Testis (tissue), 3 donors: ENCODE results near the gene MT1M. TPM values are rescaled to one million over a fixed set of nuclear protein-coding genes. Genes with fewer than 3 reads are reported as not detected.

Source experiments
- DNase-seq: peaks from one replicate; pipeline ENCODE4 v3.0.0-alpha.2; 2019
- H3K27ac ChIP-seq, 2 donors: fragments of 200-600 bp; sonication (generic); one replicate each; pipeline ENCODE4 v1.5.1; 2019
- H3K27me3 ChIP-seq: fragments of 200-600 bp; sonication (generic); one replicate; pipeline ENCODE4 v1.5.1; 2019
- H3K36me3 ChIP-seq: fragments of 200-600 bp; sonication (generic); one replicate; pipeline ENCODE4 v1.5.1; 2017; ENCODE audit warnings: low read depth; ENCODE audit errors: missing control alignments
- H3K4me1 ChIP-seq: fragments of 200-600 bp; sonication (generic); one replicate; pipeline ENCODE4 v1.5.1; 2019
- H3K4me3 ChIP-seq, 2 donors: fragments of 200-600 bp; sonication (generic); one replicate each; pipeline ENCODE4 v1.5.1; 2017 to 2019
- H3K9me3 ChIP-seq: fragments of 200-600 bp; sonication (generic); one replicate; pipeline ENCODE4 v1.5.1; 2017
- CTCF ChIP-seq, 3 experiments: fragments of 450-650 bp in 2 of 3; fragments of 200-600 bp in 1 of 3; sonication (generic) in 1 of 3; IDR thresholded peaks; one replicate each; pipeline ENCODE4 v1.5.1; 2016 to 2019; ENCODE audit warnings: antibody characterized with exemption in 3 of 3, mild to moderate bottlenecking in 2 of 3, moderate library complexity in 1 of 3
- POLR2A ChIP-seq: fragments of 450-650 bp; IDR thresholded peaks from one replicate; pipeline ENCODE4 v1.6.1; 2017; ENCODE audit warnings: antibody characterized with exemption, mild to moderate bottlenecking, moderate library complexity
- WGBS, 2 donors: methylation state at CpG; one replicate each; pipeline ENCODE4 v1.1.5; 2018; 5-methylcytosine and 5-hydroxymethylcytosine counted together
- intact Hi-C: fragments of 100-400 bp; cut with DNase I; formaldehyde crosslinking; loops from one replicate; pipeline ENCODE4 v1.15.1; 2023; ENCODE audit warnings: low total_unique reads
- polyA plus RNA-seq: library from polyadenylated mRNA; stranded (reverse); fragments of 350-450 nt; fragmentation: Illumina TruSeq; extraction: RNeasy Lipid Tissue Mini Kit (QIAGEN cat#74804); gene quantifications from one replicate; pipeline ENCODE4 v1.2.3, GENCODE V29; 2014; ENCODE audit warnings: low read depth, low replicate concordance; ENCODE audit not compliant: insufficient read depth
- total RNA-seq, 2 donors: library from RNA; depleted of rRNA; stranded (reverse); fragments of >200 nt; gene quantifications; one replicate each; pipeline ENCODE4 v1.2.3, GENCODE V29; 2016

Gene MT1M
- total and polyA plus RNA-seq, 3 donors from 2014 or later, result 2.2 to 3.7 (median 2.6) TPM

- peaks cover 9% of the 10 kb centered on the region for H3K4me1 ChIP-seq
Measured at GRCh38 chr16:56589141-56590039, 43.1 kb upstream of the MT1M start, which contains the start of gene MT3. Gene MT3 (plus strand): TSS chr16:56589528. CDS start chr16:56589591, 63 bp downstream.

GRCh38 chr16:56591377-56592060 lies 40.9 kb upstream of the MT1M start:
- Histone ChIP-seq H3K27ac (no peak overlapping the region), H3K4me3 (no peak overlapping the region), H3K9me3 (no peaks in the 10 kb centered on the region), H3K27me3 (no peaks in the 10 kb centered on the region), H3K4me1 (peaks cover 9% of the 10 kb centered on the region), H3K36me3 (no peaks in the 10 kb centered on the region)
- intact Hi-C loops, result no loop called here
- DNase-seq, result peak; percentile 25
- WGBS, 2 donors, result 55 to 57% methylated on average over 4 of the region's 4 CpGs
- TF ChIP-seq CTCF (IDR thresholded peaks at IDR 0.05) (no peak), POLR2A (no peak)

More at GRCh38 chr16:56589141-56590039, 43.1 kb upstream of the MT1M start, which contains the start of gene MT3:
- no peaks in the 10 kb centered on the region for H3K36me3 ChIP-seq
- no peak within 1 kb of the TSS for H3K27ac ChIP-seq
- intact Hi-C loops, result loop anchor here (10.0 kb wide), 1 partner anchor 115 kb away; no protein-coding TSS in a partner anchor
- whole genome bisulfite sequencing, 2 donors, result 3 to 4% methylated on average over 55 to 66 of the region's 87 CpGs
- no peaks in the 10 kb centered on the region for H3K27me3 ChIP-seq
- no peak for TF ChIP-seq POLR2A
- no peak for TF ChIP-seq CTCF (IDR thresholded peaks at IDR 0.05)
- DNase-seq, result peak; percentile 39
- H3K4me3 ChIP-seq, result peak within 1 kb of the TSS; percentile 32 to 51
- H3K9me3 ChIP-seq, result no peaks in the 10 kb centered on the region

GRCh38 chr16:56593573-56594291 lies 38.7 kb upstream of the MT1M start:
- DNase-seq, result no peak
- no peaks in the 10 kb centered on the region for H3K9me3 ChIP-seq
- no peak overlapping the region for H3K4me3 ChIP-seq
- TF ChIP-seq CTCF (IDR thresholded peaks at IDR 0.05) (no peak), POLR2A (no peak)
- intact Hi-C loops, result no loop called here
- H3K27me3 ChIP-seq, result no peaks in the 10 kb centered on the region
- 81 to 97% methylated on average over 6 of the region's 6 CpGs for whole genome bisulfite sequencing, 2 donors
- H3K36me3 ChIP-seq, result no peaks in the 10 kb centered on the region
- H3K27ac ChIP-seq, result no peak overlapping the region
- H3K4me1 ChIP-seq, result peaks cover 9% of the 10 kb centered on the region

GRCh38 chr16:56594292-56594619 lies 38.2 kb upstream of the MT1M start:
- Histone ChIP-seq H3K9me3 (no peaks in the 10 kb centered on the region), H3K4me1 (peaks cover 9% of the 10 kb centered on the region), H3K27ac (no peak overlapping the region), H3K36me3 (no peaks in the 10 kb centered on the region), H3K27me3 (no peaks in the 10 kb centered on the region), H3K4me3 (no peak overlapping the region)
- TF ChIP-seq CTCF (IDR thresholded peaks at IDR 0.05), result no peak
- TF ChIP-seq POLR2A, result no peak
- WGBS, 2 donors, result 91 to 97% methylated on average over 5 of the region's 5 CpGs
- intact Hi-C loops, result no loop called here
- no peak for DNase-seq
